Activated CD8-positive, alpha-beta memory T cell treated with anti-CD3 and anti-CD28 coated beads, Interleukin-2, amount 50 U/mL, for 48 hours (primary cell): Measurements from ENCODE around the gene SLC15A1.
"Not testable (repeated sequence)": the region's sequence is repeated elsewhere in the genome, so short reads cannot be mapped to it uniquely, and the experiment has no call there.

Experiments
- DNase-seq: peaks from one replicate; pipeline ENCODE4 v3.0.0-alpha.2; 2020

Gene SLC15A1

GRCh38 chr13:98781045-98781444 is 28.6 kb upstream of the SLC15A1 start:
- DNase-seq: no peak

DNA sequence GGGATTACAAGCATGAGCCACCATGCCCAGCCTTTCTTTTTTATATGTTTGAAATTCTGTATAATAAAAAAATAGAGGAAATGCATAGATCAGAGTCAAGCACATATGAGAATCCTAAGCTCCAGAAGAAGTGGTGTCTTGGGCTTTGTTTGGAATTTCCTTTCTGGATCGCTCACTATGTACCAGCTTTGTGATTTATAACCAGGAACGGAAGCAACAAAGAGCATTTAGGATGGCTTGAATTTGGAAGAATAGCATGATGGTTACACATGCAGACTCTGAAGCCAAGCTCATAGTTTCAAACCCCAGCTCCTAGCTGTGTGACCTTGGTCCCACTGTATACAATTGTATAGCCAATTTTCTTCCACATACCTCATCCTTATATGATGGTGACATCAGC is 28.0 kb upstream of the SLC15A1 start:
- no peak for DNase-seq

GRCh38 chr13:98779695-98780094 is 27.2 kb upstream of the SLC15A1 start:
- DNase-seq: no peak

- no peak for DNase-seq
These were observed 26.3 kb upstream of the SLC15A1 start for GRCh38 chr13:98778749-98779148.

DNA sequence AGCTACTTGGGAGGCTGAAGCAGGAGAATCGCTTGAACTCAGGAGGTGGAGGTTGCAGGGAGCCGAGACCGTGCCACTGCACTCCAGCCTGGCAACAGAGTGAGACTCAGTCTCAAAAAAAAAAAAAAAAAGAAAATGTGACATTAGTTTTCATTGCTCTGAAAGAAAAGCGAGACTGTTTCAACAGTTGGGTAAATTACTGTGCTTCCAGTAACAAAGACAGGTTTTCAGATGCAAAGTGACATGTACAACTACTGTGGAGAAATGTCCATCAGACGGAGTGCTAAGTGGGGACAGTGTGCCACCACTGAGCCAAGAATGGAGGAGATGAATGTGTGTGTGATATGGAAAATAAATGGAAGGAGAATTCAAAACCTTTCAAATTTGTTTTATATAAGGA is 24.2 kb upstream of the SLC15A1 start:
- no peak for DNase-seq

DNA sequence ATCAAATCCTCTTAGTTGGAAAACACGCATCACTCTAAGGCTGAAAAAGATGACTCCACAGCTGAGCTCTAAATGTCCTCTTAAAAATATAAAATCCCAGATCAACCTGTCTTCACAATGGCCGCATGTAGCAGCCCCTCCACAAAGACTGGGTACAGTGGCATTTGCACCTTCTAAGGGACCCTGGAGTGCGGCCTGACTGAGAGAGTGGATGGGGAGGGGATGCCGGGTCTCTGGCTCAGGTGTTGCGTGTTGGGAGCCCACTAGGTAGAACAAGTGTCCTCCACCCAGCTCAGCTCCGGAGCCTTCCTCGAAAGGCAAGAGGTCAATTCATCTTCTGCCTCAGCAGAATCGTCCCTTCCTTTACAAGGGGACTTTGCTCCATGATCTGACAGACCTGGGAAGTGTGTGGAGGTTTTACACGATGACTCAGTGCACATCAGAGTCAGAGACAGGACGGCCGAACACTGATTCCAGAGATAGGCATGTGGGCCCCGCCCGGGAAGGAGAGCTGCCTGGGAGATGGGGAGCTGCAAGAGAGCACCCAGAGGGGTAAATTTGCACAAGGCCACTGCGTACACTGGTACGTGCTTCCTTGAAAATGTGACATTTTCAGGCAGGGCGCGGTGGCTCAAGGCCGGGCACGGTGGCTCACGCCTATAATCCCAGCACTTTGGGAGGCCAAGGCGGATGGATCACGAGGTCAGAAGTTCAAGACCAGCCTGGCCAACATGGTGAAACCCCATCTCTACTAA is 23.5 kb upstream of the SLC15A1 start:
- DNase-seq: no peak

GRCh38 chr13:98775386-98775785 is 22.9 kb upstream of the SLC15A1 start:
- DNase-seq: no peak

DNA sequence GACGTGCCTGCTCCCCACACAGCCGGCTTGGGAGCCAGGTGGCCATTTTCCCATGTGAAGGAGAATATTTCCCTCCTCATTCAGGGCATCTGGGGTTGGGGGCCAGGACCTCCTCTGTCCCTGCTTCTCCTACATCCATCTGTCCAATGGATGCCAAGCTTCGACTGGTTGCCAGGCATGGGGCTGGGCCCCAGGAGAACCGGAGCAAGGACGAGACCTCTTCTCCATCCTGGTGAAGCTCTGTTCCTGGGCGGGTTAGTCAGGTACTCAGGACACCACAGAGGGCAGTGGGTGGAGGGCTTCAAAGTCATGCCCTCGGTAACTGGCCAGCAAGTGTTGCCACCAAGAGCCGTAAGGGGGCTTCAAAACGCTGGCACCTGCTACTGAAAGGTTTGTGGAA is 22.3 kb upstream of the SLC15A1 start:
- no peak for DNase-seq

GRCh38 chr13:98773921-98774320 is 21.4 kb upstream of the SLC15A1 start:
- DNase-seq: no peak

DNA sequence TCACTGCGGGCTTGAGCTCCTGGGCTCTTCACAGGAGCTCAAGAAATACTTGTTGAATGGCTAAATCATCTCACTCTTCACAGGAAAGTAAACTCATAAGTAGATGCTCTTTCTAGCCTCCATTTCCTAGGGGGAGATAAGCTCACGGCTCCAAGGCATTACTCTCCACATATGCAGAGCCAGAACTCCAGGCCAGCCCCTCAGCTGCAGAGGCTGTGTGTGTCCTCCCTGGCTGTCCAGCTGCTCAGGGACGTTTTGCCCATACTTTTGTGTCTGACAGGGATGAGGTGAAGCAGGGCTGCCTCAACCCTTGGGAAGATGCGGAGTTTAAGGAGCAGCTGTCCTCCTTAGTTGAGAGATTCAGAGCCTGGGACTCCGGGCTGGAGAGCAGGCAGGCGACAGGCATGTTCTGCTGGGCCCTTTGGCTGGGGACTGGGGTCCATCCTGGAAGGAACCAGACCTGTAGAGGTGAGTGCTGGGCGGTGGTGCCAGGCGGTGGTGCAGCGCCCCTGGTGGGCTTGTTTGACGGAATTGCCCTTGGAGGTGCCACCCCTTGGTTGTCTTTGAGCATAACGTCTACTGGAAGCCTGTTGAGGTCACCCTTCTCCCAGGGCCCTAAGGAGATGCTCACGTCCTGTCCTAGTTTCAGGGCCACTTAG is 20.5 kb upstream of the SLC15A1 start:
- no peak for DNase-seq

GRCh38 chr13:98771838-98772611 is 19.6 kb upstream of the SLC15A1 start:
- no peak for DNase-seq

DNA sequence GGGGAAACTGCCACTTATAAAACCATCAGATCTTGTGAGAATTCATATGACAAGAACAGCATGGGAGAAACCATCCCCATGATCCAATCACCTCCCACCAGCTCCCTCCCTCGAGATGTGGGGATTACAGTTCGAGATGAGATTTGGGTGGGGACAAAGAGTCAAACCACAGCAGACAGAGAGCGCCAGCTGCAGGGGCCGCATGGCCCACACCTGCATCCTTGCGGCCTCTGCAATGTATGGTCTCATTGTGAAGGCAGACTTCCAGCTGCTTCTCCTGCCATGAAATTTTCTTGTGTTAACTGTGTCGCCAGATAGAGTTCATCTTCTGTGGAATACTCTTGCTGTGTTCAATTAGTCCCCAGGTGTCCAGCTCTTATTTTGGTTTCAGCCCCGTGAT is 17.3 kb upstream of the SLC15A1 start:
- no peak for DNase-seq

GRCh38 chr13:98768522-98768921 is 16.1 kb upstream of the SLC15A1 start:
- no peak for DNase-seq

- no peak for DNase-seq
These were observed 14.2 kb upstream of the SLC15A1 start for GRCh38 chr13:98766697-98767096.

GRCh38 chr13:98765996-98766519 is 13.6 kb upstream of the SLC15A1 start:
- DNase-seq: no peak

- DNase-seq: no peak
These were observed 9.6 kb upstream of the SLC15A1 start for GRCh38 chr13:98761986-98762616.

DNA sequence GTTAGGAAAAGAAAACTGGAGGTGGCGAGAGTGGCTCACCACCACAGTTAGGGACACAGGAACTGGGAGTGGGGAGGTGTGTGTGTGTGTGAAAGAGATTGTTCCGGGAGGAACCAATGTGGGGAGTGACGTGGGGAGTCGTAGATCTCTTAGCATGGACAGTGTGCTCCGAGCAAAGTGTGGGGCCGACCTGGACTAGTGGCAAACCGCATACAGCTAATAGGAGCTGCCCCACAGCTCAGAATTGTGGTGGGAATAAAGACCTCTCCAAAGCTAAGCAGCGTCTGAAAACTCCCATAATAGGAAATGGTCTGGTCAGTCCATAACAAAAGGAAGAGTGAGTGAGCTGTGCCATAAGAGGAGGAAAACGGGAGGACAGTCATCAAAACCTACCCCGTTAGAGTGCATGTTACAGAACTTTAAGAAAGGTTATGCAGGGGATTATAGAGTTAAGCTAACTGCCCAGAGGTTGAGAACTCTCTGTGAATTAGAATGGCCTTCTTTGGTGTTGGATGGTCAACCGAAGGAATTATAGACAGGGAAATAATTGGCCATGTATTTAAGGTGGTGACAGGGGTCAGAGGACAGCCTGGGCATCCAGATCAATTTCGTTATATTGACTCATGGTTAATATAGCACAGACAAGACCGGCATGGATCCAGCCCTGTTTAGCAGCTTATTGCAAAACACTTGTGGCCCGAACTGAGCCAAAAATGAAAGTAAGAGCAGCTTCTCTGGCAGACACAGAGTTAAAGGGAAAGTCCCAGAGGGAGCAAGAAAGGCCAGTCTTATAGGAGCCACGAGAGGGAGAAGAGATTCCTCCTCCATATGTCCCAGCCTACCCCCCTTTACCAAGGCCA is 8.9 kb upstream of the SLC15A1 start:
- DNase-seq: no peak

DNA sequence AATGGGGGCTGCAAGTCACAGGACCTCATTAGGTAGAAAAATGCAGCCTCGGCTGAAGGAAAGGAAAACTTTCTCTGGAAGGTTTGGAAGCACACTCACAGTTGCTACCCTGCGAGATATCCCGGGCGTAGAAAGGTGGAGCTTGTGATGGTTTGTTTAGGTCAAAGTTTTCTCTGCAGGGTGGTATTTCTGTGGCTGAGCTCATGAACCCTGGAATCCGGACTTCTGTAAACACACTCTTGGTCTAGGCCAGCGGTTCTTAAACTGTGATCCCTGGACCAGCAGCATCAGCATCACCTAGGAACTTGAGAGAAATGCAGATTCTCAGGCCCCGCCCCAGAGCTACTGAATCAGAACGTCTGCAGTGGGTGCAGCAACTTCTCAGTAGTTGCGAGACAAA is 3.3 kb upstream of the SLC15A1 start:
- no peak for DNase-seq

- no peak for DNase-seq
These were observed 2.6 kb upstream of the SLC15A1 start for GRCh38 chr13:98755116-98755515.

DNA sequence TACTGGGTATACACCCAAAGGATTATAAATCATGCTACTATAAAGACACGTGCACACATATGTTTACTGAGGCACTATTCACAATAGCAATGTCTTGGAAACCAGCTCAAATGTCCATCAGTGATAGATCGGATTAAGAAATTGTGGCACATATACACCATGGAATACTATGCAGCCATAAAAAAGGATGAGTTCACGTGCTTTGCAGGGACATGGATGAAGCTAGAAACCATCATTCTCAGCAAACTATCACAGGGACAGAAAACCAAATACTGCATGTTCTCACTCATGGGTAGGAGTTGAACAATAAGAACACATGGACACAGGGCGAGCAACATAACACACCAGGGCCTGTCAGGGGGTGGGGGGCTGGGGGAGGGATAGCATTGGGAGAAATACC is 2.0 kb upstream of the SLC15A1 start:
- not testable (repeated sequence) for DNase-seq

GRCh38 chr13:98751861-98752466 is 508 bp downstream of the SLC15A1 start:
- no peak for DNase-seq

- no peak for DNase-seq
These were observed 1.1 kb downstream of the SLC15A1 start for GRCh38 chr13:98751367-98751782.
